Neural progenitor cell (in vitro differentiated cells): Measurements from ENCODE around the gene LBHD1.

ENCODE experiments used
- EZH2 ChIP-seq: fragments of 200-600 bp; sonication (generic); IDR thresholded peaks from 2 replicates; pipeline ENCODE4 v1.6.1; 2017; ENCODE audit warnings: antibody characterized with exemption, mild to moderate bottlenecking, moderate library complexity
- TF ChIP-seq, protein P1 (sequence below): fragments of 200-600 bp; sonication (generic); IDR thresholded peaks from 2 replicates; pipeline ENCODE4 v1.5.1; 2017; ENCODE audit warnings: antibody characterized with exemption, mild to moderate bottlenecking

DNA sequence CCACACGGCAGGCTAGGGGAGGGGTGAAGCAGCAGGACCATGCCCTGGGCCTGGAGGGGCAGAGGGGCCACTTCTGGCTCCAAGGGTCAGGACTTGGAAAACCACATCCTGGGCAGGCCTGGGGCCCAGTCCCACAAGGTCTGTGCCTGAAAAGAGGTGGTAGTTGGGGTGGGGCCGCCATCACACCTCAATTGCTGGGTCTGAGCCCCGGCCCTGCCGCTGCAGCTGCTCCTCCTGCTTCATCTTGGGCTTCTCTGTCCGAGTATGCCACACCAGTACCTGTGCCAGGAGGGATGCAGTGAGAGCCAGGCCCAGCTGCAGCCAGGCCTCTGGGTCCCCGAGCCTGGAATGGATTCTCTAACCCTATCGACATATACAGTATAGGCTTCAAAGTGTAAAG lies 56.5 kb downstream of the LBHD1 start:
- TF ChIP-seq, protein P1, sequence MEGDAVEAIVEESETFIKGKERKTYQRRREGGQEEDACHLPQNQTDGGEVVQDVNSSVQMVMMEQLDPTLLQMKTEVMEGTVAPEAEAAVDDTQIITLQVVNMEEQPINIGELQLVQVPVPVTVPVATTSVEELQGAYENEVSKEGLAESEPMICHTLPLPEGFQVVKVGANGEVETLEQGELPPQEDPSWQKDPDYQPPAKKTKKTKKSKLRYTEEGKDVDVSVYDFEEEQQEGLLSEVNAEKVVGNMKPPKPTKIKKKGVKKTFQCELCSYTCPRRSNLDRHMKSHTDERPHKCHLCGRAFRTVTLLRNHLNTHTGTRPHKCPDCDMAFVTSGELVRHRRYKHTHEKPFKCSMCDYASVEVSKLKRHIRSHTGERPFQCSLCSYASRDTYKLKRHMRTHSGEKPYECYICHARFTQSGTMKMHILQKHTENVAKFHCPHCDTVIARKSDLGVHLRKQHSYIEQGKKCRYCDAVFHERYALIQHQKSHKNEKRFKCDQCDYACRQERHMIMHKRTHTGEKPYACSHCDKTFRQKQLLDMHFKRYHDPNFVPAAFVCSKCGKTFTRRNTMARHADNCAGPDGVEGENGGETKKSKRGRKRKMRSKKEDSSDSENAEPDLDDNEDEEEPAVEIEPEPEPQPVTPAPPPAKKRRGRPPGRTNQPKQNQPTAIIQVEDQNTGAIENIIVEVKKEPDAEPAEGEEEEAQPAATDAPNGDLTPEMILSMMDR, result no peak
- no peak for TF ChIP-seq EZH2
